Heart right ventricle (tissue), 16 donors: Measurements from ENCODE around the gene UNC13C. TPM values are rescaled to one million over a fixed set of nuclear protein-coding genes. Genes with fewer than 3 reads are reported as not detected.

ENCODE experiments used
- ATAC-seq, 8 donors: fragments of 200-7000 bp; cut with Tn5 transposase; one replicate each; pipeline ENCODE4 v1.9.1; 2020; ENCODE audit warnings: mild to moderate bottlenecking in 8 of 8, moderate library complexity in 8 of 8, moderate number of reproducible peaks in 1 of 8
- DNase-seq, 2 donors: peaks; one replicate each; pipeline ENCODE4 v3.0.0-alpha.2; 2020
- H3K27ac ChIP-seq, 10 donors: fragments of 200-600 bp; sonication (generic) in 2 of 10; one replicate each; pipeline versions ENCODE4 v1.5.0 to v1.8.0; 2020 to 2022; ENCODE audit warnings: mild to moderate bottlenecking in 3 of 10
- H3K27me3 ChIP-seq, 7 donors: fragments of 200-600 bp; one replicate each; pipeline ENCODE4 v1.8.0; 2021 to 2022; ENCODE audit warnings: mild to moderate bottlenecking in 2 of 7
- H3K36me3 ChIP-seq, 9 donors: fragments of 200-600 bp; sonication (generic) in 1 of 9; one replicate each; pipeline versions ENCODE4 v1.5.0 to v1.8.0; 2020 to 2022; ENCODE audit warnings: mild to moderate bottlenecking in 2 of 9
- H3K4me1 ChIP-seq, 9 donors: fragments of 200-600 bp; sonication (generic) in 1 of 9; one replicate each; pipeline versions ENCODE4 v1.5.0 to v1.8.0; 2020 to 2022; ENCODE audit warnings: mild to moderate bottlenecking in 4 of 9
- H3K4me3 ChIP-seq, 10 donors: fragments of 200-600 bp; sonication (generic) in 2 of 10; one replicate each; pipeline versions ENCODE4 v1.5.0 to v1.8.0; 2020 to 2022; ENCODE audit warnings: mild to moderate bottlenecking in 7 of 10, moderate library complexity in 2 of 10
- H3K9me3 ChIP-seq, 11 donors: fragments of 200-600 bp in 10 of 11; sonication (generic) in 2 of 11; one replicate each; pipeline versions ENCODE4 v1.5.0 to v1.8.0; 2013 to 2022; ENCODE audit warnings: mild to moderate bottlenecking in 2 of 11, control low read depth in 1 of 11, moderate library complexity in 1 of 11
- WGBS, 2 donors: extraction: QIAGEN DNeasy Blood & Tissue Kit; methylation state at CpG; one replicate each; pipeline ENCODE4 v1.1.7; 2013; ENCODE audit warnings: inconsistent platforms in 1 of 2; 5-methylcytosine and 5-hydroxymethylcytosine counted together
- intact Hi-C, 10 donors: fragments of 100-400 bp; cut with DNase I; formaldehyde crosslinking; loops; one replicate each; pipeline versions ENCODE4 v1.11.1 to v1.14.2; 2022
- polyA plus RNA-seq, 2 donors: library from polyadenylated mRNA; stranded (reverse); fragments of 200-250 nt; gene quantifications; one replicate each; pipeline ENCODE4 v1.2.3, GENCODE V29; 2013
- total RNA-seq, 10 donors: library from RNA; stranded (reverse); fragmentation: NEBNext Ultra II Directional in 3 of 10; extraction: Animal tissue kit (Norgen Biotek cat#: 25700) in 3 of 10; gene quantifications; one replicate each; pipeline versions ENCODE4 v1.2.1 to v1.2.4, GENCODE V29; 2021 to 2023
- TF ChIP-seq, protein P1 (sequence below), 9 donors: fragments of 200-600 bp; sonication (generic) in 2 of 9; IDR thresholded peaks; one replicate each; pipeline versions ENCODE4 v1.5.0 to v1.8.0; 2021 to 2022; ENCODE audit warnings: antibody characterized with exemption in 9 of 9, mild to moderate bottlenecking in 5 of 9, moderate library complexity in 1 of 9
- donor health status: Arrhythmogenic right ventricular cardiomyopathy.
- donor health status: ischemic (EF 13 %, LVEDD 7.1; RV severe dilation, severe dysfunction).
- donor health status: healthy with polysubstance abuse.
- donor health status: DM: no; HTN: yes; CAD: no.
- donor health status: DM: no; HTN: no; CAD: no.
- donor health status: ischemic (EF 25% LVEDD 6.9; RV normal size, moderate dysfunction).
- donor health status: ischemic (EF 25% LVEDD 5.7; RV mildly dilated, moderate dysfunction).
- donor health status: healthy.
- donor health status: DM: yes; HTN: yes; CAD: no.
- donor health status: Ischemic cardiomyopathy.
- donor health status: ischemic (EF 35%, LVEDD 5.7; RV mildly dilated, moderate dysfunction).
- donor health status: nonischemic (EF 11% LVEDD 7.7; RV severe dilation, severe dysfunction).
- donor health status: DM: yes; HTN: yes; CAD: no.
- donor health status: PGD.
- donor health status: ischemic (EF 29% LVEDD 5.4; RV normal size, mild dysfunction).
- donor health status: nonischemic (EF 23%, LVEDD 6.1; RV moderate dilation, normal function).

UNC13C gene
- total and polyA plus RNA-seq, 12 donors = 0.04 to 0.85 (median 0.19) TPM; not detected in 5

DNA sequence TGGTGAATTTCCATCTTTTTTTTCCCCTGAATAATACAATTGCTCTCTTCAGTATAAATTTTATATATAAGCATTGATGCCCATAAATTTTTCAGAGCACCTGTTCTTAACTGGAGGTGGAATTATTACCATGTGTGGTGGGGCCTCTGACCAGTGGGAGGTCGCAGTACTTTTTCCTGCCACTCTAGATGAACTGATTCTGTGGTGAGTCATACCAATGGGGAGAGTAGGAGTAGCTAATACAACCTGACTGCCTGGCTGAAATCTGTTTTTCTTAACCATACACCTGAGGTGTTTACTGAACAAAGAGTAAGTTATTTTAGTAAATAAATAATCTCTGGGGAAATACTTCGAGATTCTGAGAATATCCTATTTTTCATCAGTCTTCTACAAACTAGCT is 67.2 kb downstream of the UNC13C start:
- no peaks in the 10 kb centered on the region for H3K4me1 ChIP-seq
- TF ChIP-seq, protein P1, sequence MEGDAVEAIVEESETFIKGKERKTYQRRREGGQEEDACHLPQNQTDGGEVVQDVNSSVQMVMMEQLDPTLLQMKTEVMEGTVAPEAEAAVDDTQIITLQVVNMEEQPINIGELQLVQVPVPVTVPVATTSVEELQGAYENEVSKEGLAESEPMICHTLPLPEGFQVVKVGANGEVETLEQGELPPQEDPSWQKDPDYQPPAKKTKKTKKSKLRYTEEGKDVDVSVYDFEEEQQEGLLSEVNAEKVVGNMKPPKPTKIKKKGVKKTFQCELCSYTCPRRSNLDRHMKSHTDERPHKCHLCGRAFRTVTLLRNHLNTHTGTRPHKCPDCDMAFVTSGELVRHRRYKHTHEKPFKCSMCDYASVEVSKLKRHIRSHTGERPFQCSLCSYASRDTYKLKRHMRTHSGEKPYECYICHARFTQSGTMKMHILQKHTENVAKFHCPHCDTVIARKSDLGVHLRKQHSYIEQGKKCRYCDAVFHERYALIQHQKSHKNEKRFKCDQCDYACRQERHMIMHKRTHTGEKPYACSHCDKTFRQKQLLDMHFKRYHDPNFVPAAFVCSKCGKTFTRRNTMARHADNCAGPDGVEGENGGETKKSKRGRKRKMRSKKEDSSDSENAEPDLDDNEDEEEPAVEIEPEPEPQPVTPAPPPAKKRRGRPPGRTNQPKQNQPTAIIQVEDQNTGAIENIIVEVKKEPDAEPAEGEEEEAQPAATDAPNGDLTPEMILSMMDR (IDR thresholded peaks at IDR 0.05) = no peak
- intact Hi-C loops = no loop called here
- H3K9me3 ChIP-seq = peaks cover 0 to 6% (median 0%) of the 10 kb centered on the region in 11 donors
- no peaks in the 10 kb centered on the region for H3K36me3 ChIP-seq
- no peak overlapping the region for H3K4me3 ChIP-seq
- ATAC-seq (no peak), DNase-seq (no peak)
- WGBS, 2 donors = 63 to 71% methylated on average over 2 of the region's 2 CpGs
- no peak overlapping the region for H3K27ac ChIP-seq
- no peaks in the 10 kb centered on the region for H3K27me3 ChIP-seq

DNA sequence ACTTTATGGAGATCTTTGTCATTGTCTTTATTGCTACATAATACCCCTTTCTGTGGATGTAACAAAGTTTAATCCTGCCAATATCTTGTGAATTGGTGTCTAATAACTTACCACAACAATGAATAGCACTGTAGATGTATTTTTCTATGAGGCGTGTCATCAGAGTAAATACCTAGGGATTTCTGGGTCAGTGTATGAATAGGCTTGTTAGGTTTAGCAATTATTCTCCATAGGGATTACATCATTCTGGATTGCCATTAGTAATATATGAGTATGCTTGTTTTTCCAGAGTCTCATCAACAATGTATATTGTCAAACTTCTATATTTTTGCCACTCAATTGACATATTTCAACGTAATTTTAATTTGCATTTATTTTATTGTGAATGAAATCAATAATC is 67.9 kb downstream of the UNC13C start:
- DNase-seq = no peak
- H3K27ac ChIP-seq = no peak overlapping the region
- no peak for ATAC-seq
- H3K36me3 ChIP-seq = no peaks in the 10 kb centered on the region
- peaks cover 0 to 6% (median 0%) of the 10 kb centered on the region in 11 donors for H3K9me3 ChIP-seq
- no peaks in the 10 kb centered on the region for H3K27me3 ChIP-seq
- WGBS, 2 donors = 67 to 79% methylated on average over 2 of the region's 2 CpGs
- intact Hi-C loops = no loop called here
- no peaks in the 10 kb centered on the region for H3K4me1 ChIP-seq
- TF ChIP-seq, protein P1 (IDR thresholded peaks at IDR 0.05) = no peak
- H3K4me3 ChIP-seq = no peak overlapping the region

DNA sequence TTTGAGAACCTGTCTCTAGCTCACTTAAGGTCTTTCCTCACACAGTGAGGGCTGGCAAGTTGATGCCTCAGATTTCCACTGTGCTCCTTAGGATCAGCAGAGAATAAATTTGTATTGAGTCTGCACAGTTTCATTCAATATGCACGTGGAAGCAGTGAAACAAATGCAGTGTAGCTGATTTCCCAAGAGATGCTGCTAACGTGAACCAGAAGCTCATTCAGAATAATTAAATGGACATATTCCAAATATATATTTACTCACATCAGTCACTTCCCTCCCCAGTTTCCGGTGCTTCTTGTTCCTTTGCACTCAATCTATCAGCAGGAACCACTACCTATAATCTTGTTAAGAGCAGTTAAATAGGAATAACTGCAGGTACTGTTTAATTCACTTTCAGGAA is 86.1 kb downstream of the UNC13C start:
- 26 to 37% methylated on average over 3 of the region's 3 CpGs for WGBS, 2 donors
- Histone ChIP-seq H3K9me3 (peaks cover 0 to 8% (median 0%) of the 10 kb centered on the region in 11 donors), H3K4me3 (no peak overlapping the region), H3K36me3 (no peaks in the 10 kb centered on the region), H3K27ac (no peak overlapping the region), H3K27me3 (no peaks in the 10 kb centered on the region), H3K4me1 (no peaks in the 10 kb centered on the region)
- TF ChIP-seq, protein P1 (IDR thresholded peaks at IDR 0.05) = no peak
- intact Hi-C loops = no loop called here
- no peak for DNase-seq
- no peak for ATAC-seq

DNA sequence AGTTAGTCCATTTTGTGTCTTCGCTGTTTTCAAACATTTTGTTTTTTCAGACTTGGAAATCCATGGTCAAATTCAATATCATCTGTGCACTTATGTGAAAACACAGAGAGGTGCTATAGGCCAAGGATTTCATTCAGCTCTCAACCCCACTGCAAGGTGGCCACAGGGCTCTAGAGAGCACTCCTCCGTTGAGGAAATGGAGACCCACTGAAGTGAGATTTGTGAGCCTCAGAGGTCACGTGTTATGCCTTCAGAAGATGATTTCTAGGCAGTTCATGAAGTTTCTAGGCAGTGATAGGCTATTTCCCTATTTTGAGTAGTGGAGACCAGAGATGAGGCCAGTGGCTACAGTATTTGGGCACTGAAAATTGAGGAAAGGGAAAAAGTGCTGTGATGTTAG is 88.2 kb downstream of the UNC13C start:
- Histone ChIP-seq H3K27ac (no peak overlapping the region), H3K36me3 (no peaks in the 10 kb centered on the region), H3K4me1 (no peaks in the 10 kb centered on the region), H3K9me3 (no peaks in the 10 kb centered on the region), H3K4me3 (no peak overlapping the region), H3K27me3 (no peaks in the 10 kb centered on the region)
- intact Hi-C loops = no loop called here
- ATAC-seq = no peak
- no peak for DNase-seq
- 71 to 76% methylated on average over 3 of the region's 3 CpGs for WGBS, 2 donors
- TF ChIP-seq, protein P1 (IDR thresholded peaks at IDR 0.05) = no peak
